HL-60 (cell line): ENCODE measurements around the gene TSHZ2.
"Not testable (repeated sequence)": the region's sequence is repeated elsewhere in the genome, so short reads cannot be mapped to it uniquely, and the experiment has no call there.

Experiments
- DNase-seq, 2 experiments: peaks; one replicate each; pipeline ENCODE4 v3.0.0-alpha.2; 2010 to 2020; ENCODE audit warnings: low read depth in 1 of 2, low spot score in 1 of 2
- H3K27ac ChIP-seq: fragments of 250-450 bp; sonication (Bioruptor Pico); replicated peaks from 2 replicates; pipeline ENCODE4 v1.5.1; 2020; ENCODE audit warnings: mild to moderate bottlenecking, moderate library complexity
- H3K27me3 ChIP-seq: fragments of 250-450 bp; sonication (Bioruptor Pico); 2 replicates; pipeline ENCODE4 v1.5.1; 2021; ENCODE audit warnings: mild to moderate bottlenecking, moderate library complexity; ENCODE audit not compliant: insufficient read depth, poor library complexity, severe bottlenecking
- H3K4me3 ChIP-seq: replicated peaks from 2 replicates; pipeline ENCODE4 v1.5.1; 2011; ENCODE audit warnings: mild to moderate bottlenecking, control low read depth, low read length; ENCODE audit not compliant: insufficient read depth
- GABPA ChIP-seq: IDR thresholded peaks from 2 replicates; pipeline ENCODE4 v1.6.1; 2012; ENCODE audit warnings: low read depth
- POLR2AphosphoS5 ChIP-seq: IDR thresholded peaks from 2 replicates; pipeline ENCODE4 v1.6.1; 2012; ENCODE audit warnings: low read depth
- SPI1 ChIP-seq: IDR thresholded peaks from 2 replicates; pipeline ENCODE4 v1.6.1; 2012; ENCODE audit warnings: low read depth, mild to moderate bottlenecking, borderline replicate concordance
- TF ChIP-seq, protein P1 (sequence below): IDR thresholded peaks from one replicate; pipeline ENCODE4 v1.5.1; 2011; ENCODE audit warnings: low read length, control low read depth, inconsistent platforms; ENCODE audit not compliant: insufficient read depth
- TF ChIP-seq, protein P2 (sequence below): IDR thresholded peaks from 2 replicates; pipeline ENCODE4 v1.6.1; 2012; ENCODE audit warnings: low read depth; ENCODE audit not compliant: insufficient replicate concordance

Gene TSHZ2

DNA sequence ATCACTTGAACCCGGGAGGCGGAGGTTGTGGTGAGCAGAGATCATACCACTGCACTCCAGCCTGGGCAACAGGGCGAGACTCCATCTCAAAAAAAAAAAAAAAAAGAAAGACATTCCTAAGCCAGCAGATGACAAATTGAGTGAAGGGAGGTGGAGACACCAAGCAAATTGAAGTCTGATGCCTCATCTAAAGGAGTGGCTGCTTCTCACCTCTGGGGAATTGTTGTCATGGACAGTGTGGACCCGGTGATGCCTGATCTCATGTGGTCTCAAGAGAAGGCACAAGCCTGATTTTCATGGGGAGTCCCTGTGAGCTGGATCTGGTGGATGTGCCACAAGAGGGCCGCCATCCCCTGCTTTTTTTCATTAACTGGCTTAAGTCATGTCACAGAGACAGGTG lies 349.4 kb downstream of the TSHZ2 start:
- H3K27ac ChIP-seq: no peak overlapping the region
- no peak for TF ChIP-seq GABPA
- TF ChIP-seq, protein P1, sequence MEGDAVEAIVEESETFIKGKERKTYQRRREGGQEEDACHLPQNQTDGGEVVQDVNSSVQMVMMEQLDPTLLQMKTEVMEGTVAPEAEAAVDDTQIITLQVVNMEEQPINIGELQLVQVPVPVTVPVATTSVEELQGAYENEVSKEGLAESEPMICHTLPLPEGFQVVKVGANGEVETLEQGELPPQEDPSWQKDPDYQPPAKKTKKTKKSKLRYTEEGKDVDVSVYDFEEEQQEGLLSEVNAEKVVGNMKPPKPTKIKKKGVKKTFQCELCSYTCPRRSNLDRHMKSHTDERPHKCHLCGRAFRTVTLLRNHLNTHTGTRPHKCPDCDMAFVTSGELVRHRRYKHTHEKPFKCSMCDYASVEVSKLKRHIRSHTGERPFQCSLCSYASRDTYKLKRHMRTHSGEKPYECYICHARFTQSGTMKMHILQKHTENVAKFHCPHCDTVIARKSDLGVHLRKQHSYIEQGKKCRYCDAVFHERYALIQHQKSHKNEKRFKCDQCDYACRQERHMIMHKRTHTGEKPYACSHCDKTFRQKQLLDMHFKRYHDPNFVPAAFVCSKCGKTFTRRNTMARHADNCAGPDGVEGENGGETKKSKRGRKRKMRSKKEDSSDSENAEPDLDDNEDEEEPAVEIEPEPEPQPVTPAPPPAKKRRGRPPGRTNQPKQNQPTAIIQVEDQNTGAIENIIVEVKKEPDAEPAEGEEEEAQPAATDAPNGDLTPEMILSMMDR: no peak
- TF ChIP-seq, protein P2, sequence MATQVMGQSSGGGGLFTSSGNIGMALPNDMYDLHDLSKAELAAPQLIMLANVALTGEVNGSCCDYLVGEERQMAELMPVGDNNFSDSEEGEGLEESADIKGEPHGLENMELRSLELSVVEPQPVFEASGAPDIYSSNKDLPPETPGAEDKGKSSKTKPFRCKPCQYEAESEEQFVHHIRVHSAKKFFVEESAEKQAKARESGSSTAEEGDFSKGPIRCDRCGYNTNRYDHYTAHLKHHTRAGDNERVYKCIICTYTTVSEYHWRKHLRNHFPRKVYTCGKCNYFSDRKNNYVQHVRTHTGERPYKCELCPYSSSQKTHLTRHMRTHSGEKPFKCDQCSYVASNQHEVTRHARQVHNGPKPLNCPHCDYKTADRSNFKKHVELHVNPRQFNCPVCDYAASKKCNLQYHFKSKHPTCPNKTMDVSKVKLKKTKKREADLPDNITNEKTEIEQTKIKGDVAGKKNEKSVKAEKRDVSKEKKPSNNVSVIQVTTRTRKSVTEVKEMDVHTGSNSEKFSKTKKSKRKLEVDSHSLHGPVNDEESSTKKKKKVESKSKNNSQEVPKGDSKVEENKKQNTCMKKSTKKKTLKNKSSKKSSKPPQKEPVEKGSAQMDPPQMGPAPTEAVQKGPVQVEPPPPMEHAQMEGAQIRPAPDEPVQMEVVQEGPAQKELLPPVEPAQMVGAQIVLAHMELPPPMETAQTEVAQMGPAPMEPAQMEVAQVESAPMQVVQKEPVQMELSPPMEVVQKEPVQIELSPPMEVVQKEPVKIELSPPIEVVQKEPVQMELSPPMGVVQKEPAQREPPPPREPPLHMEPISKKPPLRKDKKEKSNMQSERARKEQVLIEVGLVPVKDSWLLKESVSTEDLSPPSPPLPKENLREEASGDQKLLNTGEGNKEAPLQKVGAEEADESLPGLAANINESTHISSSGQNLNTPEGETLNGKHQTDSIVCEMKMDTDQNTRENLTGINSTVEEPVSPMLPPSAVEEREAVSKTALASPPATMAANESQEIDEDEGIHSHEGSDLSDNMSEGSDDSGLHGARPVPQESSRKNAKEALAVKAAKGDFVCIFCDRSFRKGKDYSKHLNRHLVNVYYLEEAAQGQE: no peak
- no peak for TF ChIP-seq POLR2AphosphoS5
- no peak for TF ChIP-seq SPI1
- no peak overlapping the region for H3K4me3 ChIP-seq
- H3K27me3 ChIP-seq: no peaks in the 10 kb centered on the region
- DNase-seq: no peak

DNA sequence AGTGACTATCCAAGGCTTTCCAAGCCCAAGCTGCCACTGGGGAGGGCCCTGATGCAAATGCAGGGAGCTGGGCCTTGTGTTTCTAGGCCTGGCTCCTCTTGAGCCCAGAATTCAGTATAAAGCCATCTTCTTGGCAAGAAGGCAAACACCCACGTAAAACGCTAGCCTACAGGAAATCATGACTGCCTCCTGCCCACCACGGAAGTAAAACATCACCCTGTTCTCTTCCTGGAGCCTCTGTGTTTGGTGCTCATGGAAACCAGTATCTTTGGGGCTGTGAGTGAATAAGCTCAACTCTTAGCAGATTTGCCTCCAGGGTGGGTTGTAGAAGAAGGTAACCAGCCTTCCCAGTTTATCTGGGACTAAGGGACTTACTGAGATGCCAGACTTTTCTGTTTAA lies 350.5 kb downstream of the TSHZ2 start:
- no peaks in the 10 kb centered on the region for H3K27me3 ChIP-seq
- no peak for DNase-seq
- H3K27ac ChIP-seq: no peak overlapping the region
- H3K4me3 ChIP-seq: no peak overlapping the region
- TF ChIP-seq SPI1 (no peak), GABPA (no peak), POLR2AphosphoS5 (no peak)
- TF ChIP-seq, protein P2: no peak
- TF ChIP-seq, protein P1: no peak

DNA sequence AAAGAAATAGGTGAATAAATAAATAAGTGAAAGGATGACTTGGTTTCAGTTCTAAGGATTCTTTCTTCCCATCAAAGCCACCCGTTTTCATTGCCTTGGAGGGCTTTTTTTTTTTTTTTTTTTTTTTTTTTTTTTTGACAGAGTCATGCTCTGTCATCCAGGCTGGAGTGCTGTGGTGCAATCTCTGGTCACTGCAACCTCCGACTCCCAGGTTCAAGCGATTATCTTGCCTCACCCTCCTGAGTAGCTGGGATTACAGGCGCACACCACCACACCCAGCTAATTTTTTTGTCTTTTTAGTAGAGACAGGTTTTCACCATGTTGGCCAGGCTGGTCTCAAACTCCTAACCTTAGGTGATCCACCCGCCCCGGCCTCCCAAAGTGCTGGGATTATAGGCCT lies 351.3 kb downstream of the TSHZ2 start:
- not testable (repeated sequence) for H3K4me3 ChIP-seq, H3K27me3 ChIP-seq, H3K27ac ChIP-seq, DNase-seq

DNA sequence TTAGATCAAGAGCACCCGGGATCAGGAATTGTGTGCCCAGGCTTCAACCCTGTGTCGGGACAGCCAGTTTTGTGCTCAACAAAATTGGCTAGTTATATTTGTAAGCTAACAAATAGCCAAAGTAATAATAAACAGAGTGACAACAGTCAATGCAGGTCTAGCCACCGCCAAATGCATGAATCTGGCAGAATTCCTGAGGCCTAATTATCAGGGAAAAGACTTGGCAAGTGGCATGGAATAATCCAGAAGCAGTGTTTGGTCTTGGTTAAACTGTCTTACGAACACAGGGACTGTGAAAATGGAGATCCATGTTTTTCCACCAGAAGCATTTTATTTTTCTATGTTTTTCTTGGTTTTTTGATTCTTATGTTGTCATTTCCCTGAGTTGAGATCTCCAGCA lies 352.7 kb downstream of the TSHZ2 start:
- no peak for DNase-seq
- no peak for TF ChIP-seq SPI1
- no peak overlapping the region for H3K4me3 ChIP-seq
- no peak overlapping the region for H3K27ac ChIP-seq
- H3K27me3 ChIP-seq: no peaks in the 10 kb centered on the region

DNA sequence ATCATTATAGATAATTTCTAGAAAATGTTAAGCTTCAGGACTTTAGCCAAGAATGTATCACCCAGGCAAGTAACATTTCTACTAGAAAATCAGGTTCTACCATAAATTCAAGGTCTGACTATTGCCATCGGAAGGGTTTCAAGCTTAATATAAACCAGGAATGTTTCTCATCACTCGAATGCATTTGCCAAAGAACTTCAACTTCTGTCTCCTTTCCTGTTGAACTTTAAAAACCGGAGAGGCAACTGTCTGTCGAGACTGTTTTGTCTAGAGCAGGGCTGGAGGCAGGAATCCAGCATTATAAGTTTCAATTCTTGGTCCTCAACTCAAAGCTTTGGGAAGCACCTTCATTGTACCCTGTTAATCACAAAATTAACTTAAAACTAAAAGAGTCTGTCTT lies 356.8 kb downstream of the TSHZ2 start:
- H3K27me3 ChIP-seq: no peaks in the 10 kb centered on the region
- DNase-seq: no peak
- H3K27ac ChIP-seq: no peak overlapping the region
- TF ChIP-seq, protein P2: no peak
- TF ChIP-seq GABPA: no peak
- TF ChIP-seq SPI1: no peak
- TF ChIP-seq, protein P1: no peak
- TF ChIP-seq POLR2AphosphoS5: no peak
- no peak overlapping the region for H3K4me3 ChIP-seq
